SK-N-SH treated with all-trans-retinoic acid at 6 μM for 48 hours (cell line): ENCODE data around the gene SEPTIN1.

ENCODE experiments used
- ATAC-seq: fragments of 200-7000 bp; cut with Tn5 transposase; 3 replicates; pipeline ENCODE4 v1.9.1; 2020; ENCODE audit warnings: mild to moderate bottlenecking, moderate library complexity
- ARNTL ChIP-seq: fragments of 450-650 bp; formaldehyde crosslinking; IDR thresholded peaks from 2 replicates; pipeline ENCODE4 v1.5.0; 2020; ENCODE audit warnings: low read depth, mild to moderate bottlenecking, moderate library complexity, borderline replicate concordance
- BACH2 ChIP-seq: fragments of 250-450 bp; sonication (Bioruptor Pico); IDR thresholded peaks from 2 replicates; pipeline ENCODE4 v1.9.0; 2021; ENCODE audit warnings: mild to moderate bottlenecking, borderline replicate concordance
- CREB5 ChIP-seq: fragments of 250-450 bp; sonication (Bioruptor Pico); IDR thresholded peaks from 2 replicates; pipeline ENCODE4 v1.5.1; 2020; ENCODE audit warnings: low read depth, mild to moderate bottlenecking, moderate library complexity
- CSDC2 ChIP-seq: fragments of 250-450 bp; sonication (Bioruptor Pico); IDR thresholded peaks from 2 replicates; pipeline ENCODE4 v1.5.0; 2020; ENCODE audit warnings: mild to moderate bottlenecking, moderate library complexity
- CSRNP3 ChIP-seq: fragments of 250-450 bp; sonication (Bioruptor Pico); IDR thresholded peaks from 2 replicates; pipeline ENCODE4 v1.5.1; 2021; ENCODE audit warnings: mild to moderate bottlenecking, moderate library complexity
- ESRRG ChIP-seq: fragments of 250-450 bp; sonication (Bioruptor Pico); IDR thresholded peaks from 2 replicates; pipeline ENCODE4 v1.6.1; 2021; ENCODE audit warnings: mild to moderate bottlenecking
- GLIS3 ChIP-seq: fragments of 250-450 bp; sonication (Bioruptor Pico); IDR thresholded peaks from 2 replicates; pipeline ENCODE4 v1.5.0; 2020; ENCODE audit warnings: mild to moderate bottlenecking, moderate library complexity
- ISL1 ChIP-seq: fragments of 250-450 bp; sonication (Bioruptor Pico); IDR thresholded peaks from 2 replicates; pipeline ENCODE4 v2.1.2; 2022; ENCODE audit warnings: mild to moderate bottlenecking, moderate library complexity
- OSR1 ChIP-seq: fragments of 250-450 bp; sonication (Bioruptor Pico); IDR thresholded peaks from 2 replicates; pipeline ENCODE4 v1.8.0; 2022; ENCODE audit warnings: moderate library complexity, mild to moderate bottlenecking, inconsistent platforms
- PATZ1 ChIP-seq: fragments of 250-450 bp; sonication (Bioruptor Pico); IDR thresholded peaks from 2 replicates; pipeline ENCODE4 v1.8.0; 2020; ENCODE audit warnings: mild to moderate bottlenecking, moderate library complexity, borderline replicate concordance
- POU6F1 ChIP-seq: fragments of 250-450 bp; sonication (Bioruptor Pico); IDR thresholded peaks from 2 replicates; pipeline ENCODE4 v1.8.0; 2021; ENCODE audit warnings: low read depth, mild to moderate bottlenecking, moderate library complexity, borderline replicate concordance
- PPARA ChIP-seq: fragments of 250-450 bp; sonication (Bioruptor Pico); IDR thresholded peaks from 2 replicates; pipeline ENCODE4 v1.5.0; 2020; ENCODE audit warnings: mild to moderate bottlenecking, borderline replicate concordance
- RARB ChIP-seq: fragments of 250-450 bp; sonication (Bioruptor Pico); IDR thresholded peaks from 2 replicates; pipeline ENCODE4 v1.8.0; 2021; ENCODE audit warnings: mild to moderate bottlenecking, moderate library complexity
- SNAI2 ChIP-seq: fragments of 250-450 bp; sonication (Bioruptor Pico); IDR thresholded peaks from 2 replicates; pipeline ENCODE4 v1.5.0; 2020; ENCODE audit warnings: mild to moderate bottlenecking, moderate library complexity
- TCF4 ChIP-seq: fragments of 250-450 bp; sonication (Bioruptor Pico); IDR thresholded peaks from 2 replicates; pipeline ENCODE4 v1.8.0; 2021; ENCODE audit warnings: mild to moderate bottlenecking, moderate library complexity, borderline replicate concordance
- TOX ChIP-seq: fragments of 250-450 bp; sonication (Bioruptor Pico); IDR thresholded peaks from 2 replicates; pipeline ENCODE4 v1.8.0; 2021; ENCODE audit warnings: mild to moderate bottlenecking, moderate library complexity, borderline replicate concordance
- TSHZ2 ChIP-seq: fragments of 250-450 bp; sonication (Bioruptor Pico); IDR thresholded peaks from 2 replicates; pipeline ENCODE4 v1.5.0; 2020; ENCODE audit warnings: mild to moderate bottlenecking, moderate library complexity
- ZC3H10 ChIP-seq: fragments of 250-450 bp; sonication (Bioruptor Pico); IDR thresholded peaks from 2 replicates; pipeline ENCODE4 v1.5.1; 2021; ENCODE audit warnings: mild to moderate bottlenecking, moderate library complexity
- ZFP3 ChIP-seq: fragments of 250-450 bp; sonication (Bioruptor Pico); IDR thresholded peaks from 2 replicates; pipeline ENCODE4 v1.5.0; 2020; ENCODE audit warnings: mild to moderate bottlenecking, moderate library complexity
- ZFP30 ChIP-seq: fragments of 450-650 bp; formaldehyde crosslinking; IDR thresholded peaks from 2 replicates; pipeline ENCODE4 v1.5.0; 2022; ENCODE audit warnings: mild to moderate bottlenecking, moderate library complexity
- ZNF565 ChIP-seq: fragments of 450-650 bp; formaldehyde crosslinking; conservative IDR thresholded peaks from 2 replicates; pipeline ENCODE4 v1.5.0; 2020; ENCODE audit warnings: low read depth, mild to moderate bottlenecking, moderate library complexity
- ZNF70 ChIP-seq: fragments of 450-650 bp; formaldehyde crosslinking; IDR thresholded peaks from 2 replicates; pipeline ENCODE4 v1.5.0; 2020; ENCODE audit warnings: mild to moderate bottlenecking, moderate library complexity
- ZNF8 ChIP-seq: fragments of 450-650 bp; formaldehyde crosslinking; IDR thresholded peaks from 2 replicates; pipeline ENCODE4 v1.5.0; 2020; ENCODE audit warnings: mild to moderate bottlenecking, moderate library complexity

SEPTIN1 gene

GRCh38 chr16:30414159-30414558 lies 31.8 kb upstream of the SEPTIN1 start:
- TF ChIP-seq GLIS3 = no peak
- TF ChIP-seq TCF4 (CRISPR knock-in tag) = no peak
- no peak for TF ChIP-seq POU6F1
- TF ChIP-seq ZNF70 (CRISPR knock-in tag) = no peak
- TF ChIP-seq PPARA (CRISPR knock-in tag) = no peak
- TF ChIP-seq ESRRG (CRISPR knock-in tag) = no peak
- no peak for TF ChIP-seq SNAI2
- TF ChIP-seq ISL1 (CRISPR knock-in tag) = no peak
- no peak for TF ChIP-seq OSR1 (CRISPR knock-in tag)
- no peak for TF ChIP-seq TSHZ2 (CRISPR knock-in tag)
- no peak for TF ChIP-seq ARNTL (CRISPR knock-in tag)
- no peak for TF ChIP-seq BACH2 (CRISPR knock-in tag)
- no peak for TF ChIP-seq ZFP3 (CRISPR knock-in tag)
- no peak for TF ChIP-seq ZNF8 (CRISPR knock-in tag)
- no peak for TF ChIP-seq ZNF565
- TF ChIP-seq CSDC2 = no peak
- no peak for TF ChIP-seq CREB5 (CRISPR knock-in tag)
- TF ChIP-seq CSRNP3 = no peak
- TF ChIP-seq PATZ1 = no peak
- TF ChIP-seq ZFP30 (CRISPR knock-in tag) = no peak
- no peak for ATAC-seq

- no peak for ATAC-seq
- TF ChIP-seq ZC3H10 (CRISPR knock-in tag) = no peak
Measured at GRCh38 chr16:30413112-30413806, 30.9 kb upstream of the SEPTIN1 start.

GRCh38 chr16:30409125-30410060 lies 27.0 kb upstream of the SEPTIN1 start:
- no peak for TF ChIP-seq ZNF70 (CRISPR knock-in tag)
- no peak for TF ChIP-seq CSDC2
- no peak for TF ChIP-seq ZC3H10 (CRISPR knock-in tag)
- no peak for TF ChIP-seq ESRRG (CRISPR knock-in tag)
- no peak for TF ChIP-seq ARNTL (CRISPR knock-in tag)
- no peak for TF ChIP-seq SNAI2
- TF ChIP-seq RARB = no peak
- no peak for TF ChIP-seq BACH2 (CRISPR knock-in tag)
- no peak for TF ChIP-seq TSHZ2 (CRISPR knock-in tag)
- no peak for TF ChIP-seq ZFP3 (CRISPR knock-in tag)
- TF ChIP-seq TOX = no peak
- no peak for TF ChIP-seq CSRNP3
- ATAC-seq = peak; percentile 81
